Measurements from ENCODE around the gene ERRFI1.

- TF ChIP-seq CTCF (IDR thresholded peaks at IDR 0.05) (no peak), EP300 (IDR thresholded peaks at IDR 0.05; ENCODE audit: low read depth) (no peak)
Measured at GRCh38 chr1:8073112-8073855, 47.2 kb upstream of the ERRFI1 start.
